Measurements from ENCODE around the gene PDHB.
A peak's percentile ranks its signal among the peaks of the same experiment; 100 is the strongest.
"Not testable (repeated sequence)": the region's sequence is repeated elsewhere in the genome, so short reads cannot be mapped to it uniquely, and the experiment has no call there.

Gene PDHB

GRCh38 chr3:58437276-58437675 lies 3.6 kb upstream of the PDHB start:
- not testable (repeated sequence) for DNase-seq (ENCODE audit: low read depth in 2 of 2)

GRCh38 chr3:58434990-58435389 lies 1.4 kb upstream of the PDHB start:
- no peak for DNase-seq (ENCODE audit: low read depth in 2 of 2)

- no peak for DNase-seq (ENCODE audit: low read depth in 2 of 2)
These were observed 879 bp upstream of the PDHB start for GRCh38 chr3:58434511-58434910.

- no peak for DNase-seq (ENCODE audit: low read depth in 2 of 2)
These were observed 504 bp upstream of the PDHB start for GRCh38 chr3:58434168-58434504.

- DNase-seq (ENCODE audit: low read depth in 2 of 2), result no peak
These were observed 727 bp downstream of the PDHB start for GRCh38 chr3:58432905-58433304.

- DNase-seq (ENCODE audit: low read depth in 2 of 2), result no peak
These were observed 4.0 kb downstream of the PDHB start for GRCh38 chr3:58429657-58430056.

GRCh38 chr3:58427661-58428361 lies 5.8 kb downstream of the PDHB start:
- no peak for DNase-seq (ENCODE audit: low read depth in 2 of 2)

GRCh38 chr3:58425782-58426181 lies 7.8 kb downstream of the PDHB start:
- DNase-seq (ENCODE audit: low read depth in 2 of 2), result no peak

GRCh38 chr3:58424613-58425012 lies 9.0 kb downstream of the PDHB start:
- no peak for DNase-seq (ENCODE audit: low read depth in 2 of 2)

GRCh38 chr3:58422756-58423325 lies 10.8 kb downstream of the PDHB start:
- DNase-seq (ENCODE audit: low read depth in 2 of 2), result no peak

GRCh38 chr3:58421004-58421403 lies 12.6 kb downstream of the PDHB start:
- no peak for DNase-seq (ENCODE audit: low read depth in 2 of 2)

GRCh38 chr3:58419780-58420507 lies 13.7 kb downstream of the PDHB start:
- DNase-seq (ENCODE audit: low read depth in 2 of 2), result no peak

GRCh38 chr3:58418227-58418626 lies 15.4 kb downstream of the PDHB start:
- no peak for DNase-seq (ENCODE audit: low read depth in 2 of 2)

- DNase-seq (ENCODE audit: low read depth in 2 of 2), result no peak
These were observed 16.6 kb downstream of the PDHB start for GRCh38 chr3:58417075-58417474.

- DNase-seq (ENCODE audit: low read depth in 2 of 2), result no peak
These were observed 17.4 kb downstream of the PDHB start for GRCh38 chr3:58416191-58416590.

- DNase-seq (ENCODE audit: low read depth in 2 of 2), result peak; percentile 4 to 8
These were observed 19.0 kb downstream of the PDHB start for GRCh38 chr3:58414538-58415197.

GRCh38 chr3:58411851-58412830 lies 21.5 kb downstream of the PDHB start:
- no peak for DNase-seq (ENCODE audit: low read depth in 2 of 2)

- DNase-seq (ENCODE audit: low read depth in 2 of 2), result no peak
These were observed 22.6 kb downstream of the PDHB start for GRCh38 chr3:58411036-58411435.

GRCh38 chr3:58409663-58410062 lies 24.0 kb downstream of the PDHB start:
- no peak for DNase-seq (ENCODE audit: low read depth in 2 of 2)

GRCh38 chr3:58408906-58409305 lies 24.7 kb downstream of the PDHB start:
- DNase-seq (ENCODE audit: low read depth in 2 of 2), result no peak

- no peak for DNase-seq (ENCODE audit: low read depth in 2 of 2)
These were observed 29.2 kb downstream of the PDHB start for GRCh38 chr3:58404396-58404795.
